Left lung (tissue), 10 donors: Measurements from ENCODE around the gene KLF17. TPM values are rescaled to one million over a fixed set of nuclear protein-coding genes. Genes with fewer than 3 reads are reported as not detected.
A peak's percentile ranks its signal among the peaks of the same experiment; 100 is the strongest.

Experiments used
- ATAC-seq: fragments of 200-7000 bp; cut with Tn5 transposase; one replicate; pipeline ENCODE4 v1.9.1; 2020; ENCODE audit warnings: moderate library complexity
- DNase-seq, 4 donors: peaks; one replicate each; pipeline ENCODE4 v3.0.0-alpha.2; 2013 to 2020
- H3K27ac ChIP-seq, 2 donors: fragments of 200-600 bp; sonication (generic) in 1 of 2; one replicate each; pipeline versions ENCODE4 v1.5.0 to v1.8.0; 2020 to 2021
- H3K27me3 ChIP-seq, 2 donors: fragments of 200-600 bp; sonication (generic) in 1 of 2; one replicate each; pipeline versions ENCODE4 v1.5.0 to v1.8.0; 2020 to 2021
- H3K36me3 ChIP-seq, 2 donors: fragments of 200-600 bp; sonication (generic) in 1 of 2; one replicate each; pipeline versions ENCODE4 v1.5.0 to v1.8.0; 2020 to 2021
- H3K4me1 ChIP-seq, 2 donors: fragments of 200-600 bp; one replicate each; pipeline ENCODE4 v1.8.0; 2021
- H3K4me3 ChIP-seq, 2 donors: fragments of 200-600 bp; sonication (generic) in 1 of 2; one replicate each; pipeline versions ENCODE4 v1.5.0 to v1.8.0; 2020 to 2021; ENCODE audit warnings: mild to moderate bottlenecking in 1 of 2
- H3K9me3 ChIP-seq, 2 donors: fragments of 200-600 bp; sonication (generic) in 1 of 2; one replicate each; pipeline versions ENCODE4 v1.5.0 to v1.8.0; 2020 to 2021
- CTCF ChIP-seq, 2 donors: fragments of 200-600 bp; sonication (generic) in 1 of 2; IDR thresholded peaks; one replicate each; pipeline versions ENCODE4 v1.5.0 to v1.8.0; 2021; ENCODE audit warnings: antibody characterized with exemption in 2 of 2
- intact Hi-C, 2 donors: fragments of 100-400 bp; cut with DNase I; formaldehyde crosslinking; loops; one replicate each; pipeline versions ENCODE4 v1.11.2 to v1.14.2; 2022
- polyA plus RNA-seq, 6 donors: library from polyadenylated mRNA; unstranded; fragments of 120-200 nt; gene quantifications; one replicate each; pipeline ENCODE4 v1.2.1, GENCODE V29; 2013; ENCODE audit not compliant: insufficient read length in 6 of 6
- total RNA-seq, 2 donors: library from RNA; stranded (reverse); fragmentation: NEBNext Ultra II Directional; extraction: Animal tissue kit (Norgen Biotek cat#: 25700); gene quantifications; one replicate each; pipeline ENCODE4 v1.2.1, GENCODE V29; 2021
- donor health status: DM: no; HTN: yes; CAD: no.
- donor health status: DM: no; HTN: no; CAD: no.

The KLF17 gene
- total and polyA plus RNA-seq, 8 donors: 0.04 to 0.29 (median 0.07) TPM; not detected in 2

GRCh38 chr1:44084998-44085675, 33.5 kb upstream of the KLF17 start:
- H3K27me3 ChIP-seq: no peaks in the 10 kb centered on the region
- no peak overlapping the region for H3K4me3 ChIP-seq
- no peaks in the 10 kb centered on the region for H3K4me1 ChIP-seq
- peak; percentile 28 for ATAC-seq
- DNase-seq: no peak
- no peak for TF ChIP-seq CTCF (IDR thresholded peaks at IDR 0.05)
- no peak overlapping the region for H3K27ac ChIP-seq
- intact Hi-C loops: no loop called here
- H3K9me3 ChIP-seq: no peaks in the 10 kb centered on the region
- no peaks in the 10 kb centered on the region for H3K36me3 ChIP-seq

GRCh38 chr1:44086692-44087474, 31.7 kb upstream of the KLF17 start:
- Histone ChIP-seq H3K4me3 (no peak overlapping the region), H3K36me3 (no peaks in the 10 kb centered on the region), H3K27me3 (no peaks in the 10 kb centered on the region), H3K9me3 (no peaks in the 10 kb centered on the region), H3K4me1 (no peaks in the 10 kb centered on the region), H3K27ac (peak overlapping the region in 1 of 2 donors; percentile 1)
- TF ChIP-seq CTCF (IDR thresholded peaks at IDR 0.05): no peak
- intact Hi-C loops: no loop called here
- DNase-seq (peak in 1 of 4 donors; percentile 66), ATAC-seq (peak; percentile 81)

- H3K27ac ChIP-seq: no peak overlapping the region
Observed at GRCh38 chr1:44089371-44090048, 29.1 kb upstream of the KLF17 start.

GRCh38 chr1:44090429-44091252, 28.0 kb upstream of the KLF17 start:
- intact Hi-C loops: no loop called here
- TF ChIP-seq CTCF (IDR thresholded peaks at IDR 0.05): no peak
- Histone ChIP-seq H3K4me3 (no peak overlapping the region), H3K9me3 (no peaks in the 10 kb centered on the region), H3K4me1 (no peaks in the 10 kb centered on the region), H3K27ac (no peak overlapping the region), H3K27me3 (no peaks in the 10 kb centered on the region), H3K36me3 (no peaks in the 10 kb centered on the region)
- no peak for DNase-seq
- ATAC-seq: no peak

More at GRCh38 chr1:44089371-44090048, 29.1 kb upstream of the KLF17 start:
- Histone ChIP-seq H3K4me3 (no peak overlapping the region), H3K4me1 (no peaks in the 10 kb centered on the region), H3K27me3 (no peaks in the 10 kb centered on the region), H3K36me3 (no peaks in the 10 kb centered on the region), H3K9me3 (no peaks in the 10 kb centered on the region)
- ATAC-seq: no peak
- DNase-seq: no peak
- no peak for TF ChIP-seq CTCF (IDR thresholded peaks at IDR 0.05)
- intact Hi-C loops: no loop called here
